GM21825 (cell line): Measurements from ENCODE around the gene LAMA3.

Experiments
- ATAC-seq: cut with Tn5 transposase; IDR thresholded peaks from one replicate; pipeline ENCODE4 v1.9.1; 2021; ENCODE audit warnings: mild to moderate bottlenecking, moderate library complexity; ENCODE audit not compliant: unreplicated experiment

Gene LAMA3

DNA sequence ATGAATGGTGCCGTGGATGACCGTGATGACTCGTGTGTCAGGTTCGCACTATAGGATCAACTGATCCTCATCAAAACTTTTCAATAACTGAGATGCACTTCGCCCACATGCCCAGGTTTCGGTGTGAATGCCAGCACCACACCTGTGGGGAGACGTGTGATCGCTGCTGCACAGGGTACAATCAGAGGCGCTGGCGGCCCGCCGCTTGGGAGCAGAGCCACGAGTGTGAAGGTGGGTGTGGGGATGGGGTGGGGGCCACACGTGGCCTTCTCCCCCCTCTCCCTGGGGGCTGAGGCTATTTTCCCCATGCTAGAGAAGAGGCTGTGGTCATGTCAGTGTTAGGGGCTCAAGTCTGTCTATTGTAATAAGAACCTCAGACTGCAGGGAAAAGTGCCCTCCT, 69.0 kb downstream of the LAMA3 start:
- no peak for ATAC-seq

DNA sequence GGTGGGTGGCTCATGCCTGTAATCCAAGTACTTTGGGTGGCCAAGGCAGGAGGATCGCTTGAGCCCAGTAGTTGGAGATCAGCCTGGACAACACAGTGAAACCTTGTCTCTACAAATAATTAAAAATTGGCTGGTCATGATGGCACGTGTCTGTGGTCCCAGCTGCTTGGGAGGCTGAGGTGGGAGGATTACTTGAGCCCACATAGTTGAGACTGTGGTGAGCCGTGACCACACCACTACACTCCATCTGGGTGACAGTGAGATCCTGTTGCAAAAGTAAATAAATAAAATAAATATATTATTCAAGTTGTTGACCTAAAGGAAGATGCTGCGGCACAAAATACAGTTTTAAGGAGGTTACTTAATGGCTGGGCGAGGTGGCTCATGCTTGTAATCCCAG, 72.7 kb downstream of the LAMA3 start:
- no peak for ATAC-seq

DNA sequence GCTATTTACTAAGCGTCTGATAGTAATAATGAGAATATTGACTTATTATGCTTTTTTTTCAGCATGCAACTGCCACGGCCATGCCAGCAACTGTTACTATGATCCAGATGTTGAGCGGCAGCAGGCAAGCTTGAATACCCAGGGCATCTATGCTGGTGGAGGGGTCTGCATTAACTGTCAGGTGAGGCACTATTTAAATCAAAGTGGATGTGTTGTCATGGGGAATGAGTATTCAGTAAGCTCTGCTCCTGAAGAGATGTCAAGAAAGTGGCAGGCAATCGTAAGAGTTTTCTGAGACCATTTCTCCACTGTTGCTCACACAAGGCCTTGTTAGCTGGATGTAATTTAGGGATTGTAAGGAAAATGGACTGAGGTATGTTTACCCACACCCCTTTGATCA, 74.1 kb downstream of the LAMA3 start:
- no peak for ATAC-seq

DNA sequence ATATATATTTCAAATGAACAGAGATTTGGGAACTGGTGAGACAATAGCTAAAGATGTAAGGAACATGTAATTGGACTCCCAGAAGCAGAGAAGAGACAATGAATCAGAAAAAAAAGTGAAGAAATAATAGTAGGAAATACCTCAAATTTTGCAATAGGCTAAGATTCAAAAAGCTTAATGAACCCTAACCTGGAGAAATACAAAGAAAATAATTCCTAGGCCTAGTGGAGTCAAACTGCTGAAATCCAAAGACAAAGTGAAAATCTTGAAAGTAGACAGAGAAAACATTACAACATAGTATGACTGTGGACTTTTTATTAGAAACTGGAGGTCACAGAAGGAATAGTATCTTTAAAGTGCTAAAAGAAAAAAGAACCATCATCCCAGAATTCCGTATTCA, 76.7 kb downstream of the LAMA3 start:
- no peak for ATAC-seq

DNA sequence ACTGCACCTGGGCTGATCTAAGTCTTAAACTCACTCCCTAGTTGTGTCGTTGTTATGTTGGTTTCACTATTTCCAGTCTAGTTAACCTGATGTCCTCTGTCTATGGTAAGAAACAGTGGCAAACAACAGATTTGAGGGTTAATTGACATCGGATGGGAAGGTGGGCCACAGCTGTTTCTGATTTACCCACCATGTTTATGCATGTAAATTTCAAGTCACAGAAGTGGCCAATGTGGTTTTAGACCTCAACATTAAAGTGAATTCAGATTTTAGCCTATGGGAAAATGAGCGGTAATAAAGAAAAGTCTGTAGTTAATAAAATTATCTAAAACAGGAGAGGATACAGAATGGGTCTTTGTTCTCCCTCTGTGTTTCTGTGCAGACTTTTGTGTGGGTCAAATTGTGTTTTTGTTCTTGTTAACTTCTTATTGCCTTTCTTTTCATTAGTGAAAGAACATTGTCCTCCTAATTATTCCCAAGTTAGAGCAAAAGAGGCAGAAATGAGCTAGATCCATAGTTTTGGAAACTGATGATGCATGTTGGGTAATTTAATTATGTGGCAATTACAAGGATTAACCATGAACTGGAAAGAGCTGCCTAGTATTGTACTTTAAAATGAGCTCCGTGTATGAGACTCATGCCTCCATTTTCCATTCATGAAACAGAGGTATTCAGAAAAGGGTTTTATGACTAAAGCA, 83.2 kb downstream of the LAMA3 start:
- ATAC-seq = no peak

DNA sequence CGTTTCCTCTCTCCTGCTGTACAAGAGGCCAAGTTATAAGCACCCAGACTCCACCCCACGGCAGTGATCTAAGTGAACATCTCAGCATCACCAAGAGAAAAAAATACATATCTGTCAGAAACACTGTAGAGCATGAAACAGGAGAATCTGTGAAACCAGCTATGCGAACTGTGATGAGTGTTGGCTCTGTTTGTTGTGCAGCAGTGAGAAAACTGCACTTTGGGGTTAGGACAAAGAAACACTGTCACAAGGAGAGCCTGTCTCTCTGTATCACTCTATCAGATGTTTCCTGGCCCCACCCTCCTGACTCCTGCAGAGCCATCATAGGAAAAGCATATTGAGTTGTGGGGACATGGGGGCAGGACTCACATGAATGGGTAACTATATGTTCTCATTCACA, 87.1 kb downstream of the LAMA3 start:
- no peak for ATAC-seq

DNA sequence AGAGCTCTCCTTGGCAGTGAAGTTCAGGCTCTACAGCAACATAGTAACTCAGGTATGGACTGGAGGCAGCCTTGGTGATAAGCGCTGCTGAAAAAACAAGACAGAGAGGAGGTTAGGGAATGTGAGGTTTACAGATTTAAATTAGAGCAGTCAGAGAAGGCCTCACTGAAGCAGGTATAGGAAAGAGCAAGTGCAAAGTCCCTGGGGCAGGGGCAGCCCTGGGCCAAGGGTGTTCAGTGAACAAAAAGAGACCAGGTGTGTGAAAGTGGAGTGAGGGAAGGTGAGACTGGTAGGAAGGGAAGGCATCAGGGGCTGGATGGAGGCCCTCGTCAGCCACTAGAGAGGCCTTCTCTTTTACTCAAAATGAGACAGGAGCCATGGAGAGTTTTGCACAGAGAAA, 89.6 kb downstream of the LAMA3 start:
- no peak for ATAC-seq

DNA sequence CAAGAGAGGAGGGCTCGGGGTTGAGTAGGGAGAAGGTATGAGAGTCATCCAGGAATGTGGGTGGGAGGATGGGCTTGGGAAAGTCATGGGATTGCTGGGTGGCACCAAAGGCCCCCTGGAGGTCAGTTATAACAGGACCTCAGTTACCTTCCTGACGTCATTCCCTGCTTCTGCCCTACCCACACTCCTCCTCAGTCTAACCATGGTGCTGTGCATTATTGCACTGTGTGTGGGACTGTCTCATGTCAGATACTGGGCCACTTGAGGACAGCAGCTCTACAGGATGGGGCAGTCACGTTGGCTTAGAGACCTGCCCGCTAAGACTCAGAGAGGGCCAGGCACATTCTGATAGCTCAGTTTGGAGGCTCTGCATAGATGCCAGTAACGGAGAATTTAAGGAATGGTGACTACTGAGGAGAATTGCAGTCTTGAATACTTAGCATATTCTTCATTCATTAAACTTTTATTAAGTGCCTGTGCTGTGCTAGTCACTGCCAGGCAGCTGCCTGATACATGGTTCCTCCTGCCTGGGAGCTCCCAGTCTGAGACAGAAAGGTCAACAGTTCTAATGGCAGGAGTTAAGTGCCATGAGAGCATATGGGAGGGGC, 90.5 kb downstream of the LAMA3 start:
- ATAC-seq = no peak

DNA sequence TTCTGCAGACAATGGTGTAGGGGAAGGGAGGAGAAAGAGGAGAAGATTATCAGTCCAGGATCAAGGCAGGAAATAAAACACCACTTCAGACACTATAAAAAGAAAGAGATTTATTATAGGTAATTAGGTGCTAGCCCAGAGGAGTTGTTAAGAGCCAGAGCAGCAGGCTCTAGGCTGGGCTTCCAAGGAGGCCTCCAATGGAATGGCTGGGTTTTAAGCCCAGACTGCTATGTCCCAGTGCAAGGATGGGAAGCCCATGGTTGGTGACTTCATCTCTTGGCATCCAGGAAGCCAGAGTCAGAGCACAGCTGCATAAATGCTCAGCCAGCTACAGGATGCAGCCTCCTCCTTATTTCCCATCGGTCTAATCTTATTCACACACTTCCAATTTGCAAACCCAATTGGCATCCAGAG, 95.6 kb downstream of the LAMA3 start:
- no peak for ATAC-seq

DNA sequence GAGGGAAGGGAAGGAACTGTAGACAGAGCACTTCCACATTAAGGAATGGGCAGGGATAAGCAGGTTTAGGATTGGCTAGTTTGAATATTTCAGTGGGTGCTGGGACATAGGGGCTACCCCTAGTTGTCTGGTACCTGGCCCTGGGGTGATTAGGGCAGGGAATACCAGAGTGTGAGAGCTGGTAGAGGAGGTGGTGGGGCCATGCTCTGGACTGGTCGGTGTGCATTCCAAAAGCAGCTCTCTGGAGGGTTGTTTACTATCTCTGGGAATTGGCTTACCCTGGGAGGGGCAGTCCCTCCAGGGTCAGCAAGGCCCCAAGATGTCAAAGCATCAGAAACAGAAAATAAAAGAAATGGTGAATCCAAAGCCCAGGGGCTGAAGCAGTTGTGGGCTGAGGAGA, 103.8 kb downstream of the LAMA3 start:
- ATAC-seq = no peak

DNA sequence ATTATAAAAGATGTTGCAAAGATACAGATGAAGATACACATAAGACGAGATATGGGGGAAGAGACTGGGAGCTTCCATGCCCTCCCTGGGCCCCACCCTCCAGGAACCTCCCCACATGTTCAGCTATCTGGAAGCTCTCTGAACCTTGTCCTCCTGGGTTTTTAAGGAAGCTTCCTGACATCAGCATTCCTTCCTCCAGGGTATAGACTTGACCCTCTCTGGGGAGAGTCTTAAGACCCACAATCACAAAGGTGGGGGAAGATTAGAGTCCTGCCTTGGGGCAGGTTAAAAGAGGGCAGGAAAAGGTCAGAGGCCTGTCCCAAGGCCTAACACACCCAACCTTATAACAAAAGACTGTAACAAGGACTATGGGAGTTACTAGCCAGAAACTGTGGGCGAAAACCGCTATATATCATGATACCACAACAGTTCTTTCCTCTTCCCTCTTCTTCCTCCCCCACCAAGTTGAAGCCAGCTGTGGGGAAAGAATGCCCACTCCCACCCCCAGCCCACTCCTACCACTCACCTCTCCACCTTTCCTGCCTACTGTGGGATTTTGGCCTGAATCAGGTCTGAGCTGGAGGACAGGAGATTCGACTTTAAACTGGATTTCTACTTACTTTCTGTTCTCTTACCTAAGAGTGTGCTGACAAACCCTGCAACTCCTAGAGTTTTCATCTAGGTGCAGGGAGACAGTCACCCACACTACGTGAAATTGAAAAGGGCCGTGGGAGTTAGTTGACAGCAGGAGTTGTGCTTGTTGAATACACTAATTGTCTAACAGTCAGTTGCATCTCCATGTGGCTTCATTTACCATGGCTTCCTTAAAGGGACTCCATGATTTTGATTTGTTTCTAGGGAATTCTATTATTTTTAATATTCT, 105.0 kb downstream of the LAMA3 start:
- ATAC-seq = no peak

DNA sequence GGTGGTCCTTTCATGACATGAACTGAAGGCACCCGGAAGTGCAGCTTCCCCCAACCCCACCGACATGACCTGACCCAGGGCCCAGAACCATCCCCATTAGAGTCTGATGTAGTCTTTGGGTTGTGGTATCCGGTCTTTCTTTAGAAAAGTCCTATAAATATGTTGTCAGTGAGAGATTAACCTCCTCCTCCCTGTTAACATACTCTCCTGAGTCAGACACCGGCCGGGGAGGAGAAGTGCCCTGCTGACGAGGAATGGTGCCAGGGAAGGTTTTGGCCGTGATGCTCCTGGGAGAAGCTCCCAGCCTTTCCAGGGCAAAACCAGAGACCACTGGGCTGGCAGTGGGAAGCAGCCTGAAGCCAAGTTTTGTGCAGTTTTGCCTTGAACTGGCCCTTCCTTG, 109.0 kb downstream of the LAMA3 start:
- ATAC-seq = no peak

DNA sequence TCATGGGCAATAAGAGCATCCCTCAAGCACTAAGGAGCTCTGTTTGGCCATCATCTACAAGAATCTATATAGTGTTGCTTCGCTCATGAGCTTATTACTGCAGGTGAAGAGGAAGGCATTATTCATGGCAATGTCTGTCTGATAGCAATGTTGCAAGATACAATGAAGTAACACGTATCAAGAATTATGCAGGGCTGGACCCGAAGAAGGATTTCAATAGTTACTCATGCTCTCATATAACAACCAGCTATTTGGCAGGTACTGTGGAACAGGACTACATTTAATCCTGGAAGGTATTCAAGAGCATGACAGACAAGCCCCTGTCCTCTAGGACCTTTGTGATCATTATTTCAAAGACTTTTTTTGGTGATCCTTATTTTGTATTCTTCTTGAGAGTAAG, 109.6 kb downstream of the LAMA3 start:
- ATAC-seq = no peak

DNA sequence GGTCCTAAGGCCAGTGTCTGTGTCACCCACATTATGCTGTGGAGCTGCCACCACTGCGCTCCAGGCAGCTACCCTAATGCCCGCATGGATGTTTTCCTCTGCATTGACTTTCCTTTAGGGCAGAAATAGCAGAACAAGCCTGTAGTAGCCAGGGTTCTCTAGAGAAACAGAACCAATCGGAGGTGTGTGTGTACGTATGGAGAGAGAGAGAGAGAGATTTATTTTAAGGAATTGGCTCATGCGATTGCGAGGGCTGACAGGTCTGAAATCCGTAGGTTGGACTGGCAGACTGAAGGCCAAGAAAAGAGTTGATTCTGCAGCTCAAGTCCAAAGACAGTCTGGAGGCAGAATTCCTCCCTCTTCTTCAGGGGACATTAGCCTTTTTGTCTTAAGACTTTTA, 110.3 kb downstream of the LAMA3 start:
- ATAC-seq = no peak

DNA sequence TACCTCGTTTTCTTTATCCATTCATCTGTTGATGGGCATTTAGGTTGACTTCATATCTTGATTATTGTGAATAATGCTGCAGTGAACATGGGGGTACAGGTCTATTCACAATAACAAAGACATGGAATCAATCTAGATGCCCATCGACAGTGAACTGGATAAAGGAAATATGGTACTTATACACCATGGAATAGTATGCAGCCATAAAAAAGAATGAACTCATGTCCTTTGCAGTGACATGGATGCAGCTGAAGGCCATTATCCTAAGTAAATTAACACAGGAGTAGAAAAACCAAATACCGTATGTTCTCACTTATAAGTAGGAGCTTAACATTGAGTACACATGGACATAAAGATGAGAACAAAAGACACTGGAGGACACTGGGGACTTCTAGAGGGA, 111.6 kb downstream of the LAMA3 start:
- no peak for ATAC-seq

DNA sequence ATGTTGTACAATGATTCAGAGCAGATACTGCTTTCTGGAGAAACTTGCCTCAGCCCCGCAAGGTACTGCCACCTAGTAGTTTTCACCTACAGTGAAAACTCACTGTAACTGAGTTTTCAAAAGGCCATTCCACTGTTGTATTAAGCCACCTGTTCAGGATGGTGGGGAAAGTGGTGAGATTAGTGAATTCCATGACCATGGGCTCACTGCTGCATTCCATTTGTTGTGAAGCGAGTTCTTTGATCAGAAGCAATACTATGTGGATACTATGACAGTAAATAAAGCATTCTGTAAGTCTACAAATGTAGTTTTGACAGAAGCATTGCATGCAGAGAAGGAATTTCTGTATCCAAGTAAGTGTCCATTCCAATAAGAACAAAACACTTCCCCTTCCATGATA, 113.6 kb downstream of the LAMA3 start:
- no peak for ATAC-seq

DNA sequence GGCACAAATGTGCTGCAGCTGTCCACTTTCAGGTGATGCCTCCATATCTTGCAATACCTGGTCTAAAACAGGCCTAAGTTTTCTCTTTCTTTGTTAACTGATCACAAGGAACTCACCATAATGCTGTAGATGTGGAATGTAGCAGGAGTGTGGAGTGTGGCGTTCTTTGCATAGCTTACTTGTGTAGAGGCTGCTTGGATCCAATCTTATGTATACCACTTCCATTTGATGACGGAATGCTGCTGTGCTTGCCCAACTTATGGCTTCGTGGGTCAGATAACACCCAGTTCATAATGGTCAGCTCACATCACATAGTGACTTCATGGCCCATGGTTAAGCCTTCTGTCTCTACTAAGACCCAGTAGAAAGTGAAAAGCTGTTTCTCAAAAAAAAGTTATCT, 114.5 kb downstream of the LAMA3 start:
- ATAC-seq = no peak

DNA sequence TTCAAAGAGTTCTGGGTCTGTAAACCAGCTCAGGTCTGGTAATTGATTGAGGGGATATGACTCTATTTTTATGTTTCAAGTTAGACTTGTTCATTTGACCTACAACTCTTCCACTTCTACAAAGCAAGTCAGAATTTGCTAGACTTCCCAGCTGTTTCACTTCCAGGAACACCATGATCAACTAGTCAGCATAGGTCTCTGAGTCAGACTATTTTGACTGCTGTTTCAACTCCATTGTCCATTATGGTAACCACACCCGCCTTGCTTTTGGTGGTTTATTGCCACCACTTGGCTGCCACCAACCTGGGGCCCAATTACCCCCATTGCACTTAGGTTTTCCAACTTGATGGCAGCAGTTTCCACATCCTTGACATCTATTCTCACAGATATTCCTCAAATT, 116.6 kb downstream of the LAMA3 start:
- ATAC-seq = no peak

DNA sequence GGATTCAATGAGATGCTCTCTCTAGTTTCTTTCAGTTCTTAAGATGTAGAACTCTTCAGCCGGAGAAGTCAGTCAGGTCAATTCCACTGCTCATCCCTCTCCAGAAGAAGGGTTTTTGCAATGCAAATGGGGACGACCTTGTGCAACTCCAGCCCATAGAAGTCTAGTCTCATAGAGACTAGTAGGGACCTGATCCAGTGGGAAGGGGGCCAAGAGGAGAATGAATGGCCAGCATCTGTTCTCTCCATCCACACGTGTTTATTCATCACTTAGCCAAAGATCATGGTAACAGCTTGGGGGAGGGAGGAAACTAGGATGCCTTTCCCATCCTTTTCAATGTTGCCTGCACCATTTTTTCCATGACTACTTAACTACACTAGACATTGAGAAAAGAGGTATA, 120.2 kb downstream of the LAMA3 start:
- ATAC-seq = no peak

DNA sequence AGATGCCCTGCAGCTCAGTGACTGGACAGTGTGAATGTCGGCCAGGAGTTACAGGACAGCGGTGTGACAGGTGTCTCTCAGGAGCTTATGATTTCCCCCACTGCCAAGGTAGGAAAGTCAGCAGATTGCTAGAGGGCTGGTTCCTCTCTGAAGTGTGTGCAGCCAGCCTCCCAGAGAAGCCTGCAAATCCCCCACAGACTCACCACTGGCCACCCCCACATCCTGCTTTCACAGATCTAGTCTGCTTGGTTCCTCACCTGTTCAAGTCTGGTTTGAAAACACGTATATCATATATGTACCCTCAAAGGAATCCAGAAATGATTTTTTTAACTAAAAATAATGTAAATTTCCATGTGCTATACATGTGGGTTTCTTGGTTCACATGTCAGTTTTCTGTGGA, 121.1 kb downstream of the LAMA3 start:
- peak; percentile 46 for ATAC-seq

DNA sequence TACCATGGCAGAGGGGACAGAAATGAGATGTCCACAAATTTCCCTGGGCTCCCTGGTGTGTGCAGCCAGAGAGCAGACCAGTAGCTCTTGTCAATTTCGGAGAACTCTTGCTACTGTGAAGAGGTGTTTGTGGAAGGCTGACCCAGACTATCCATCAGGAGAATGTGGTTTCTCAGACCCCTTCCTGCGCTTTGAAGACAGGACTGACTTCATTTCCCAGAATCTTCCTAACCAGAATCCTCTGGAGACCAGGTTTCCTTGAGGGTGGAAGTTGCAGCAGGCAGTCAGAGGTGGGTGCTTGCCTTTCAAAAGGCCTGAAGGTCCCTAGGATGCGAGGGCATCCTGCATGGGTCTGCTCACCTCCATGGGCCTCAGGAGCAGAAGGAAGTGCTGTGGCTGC, 121.9 kb downstream of the LAMA3 start:
- no peak for ATAC-seq
